Prostate gland (tissue), 2 donors: ENCODE data around the gene FAM234A.

Source experiments
- CTCF ChIP-seq, 4 experiments: fragments of 200-600 bp in 2 of 4; fragments of 450-650 bp in 2 of 4; sonication (generic) in 2 of 4; IDR thresholded peaks; 1 replicate in 3 of 4; 2 replicates in 1 of 4; pipeline ENCODE4 v1.5.1; 2016 to 2019; ENCODE audit warnings: antibody characterized with exemption in 4 of 4, mild to moderate bottlenecking in 2 of 4, moderate library complexity in 2 of 4
- POLR2AphosphoS5 ChIP-seq: sonication (generic); formaldehyde crosslinking; IDR thresholded peaks from one replicate; pipeline ENCODE4 v1.6.1; 2017; ENCODE audit warnings: antibody characterized with exemption

DNA sequence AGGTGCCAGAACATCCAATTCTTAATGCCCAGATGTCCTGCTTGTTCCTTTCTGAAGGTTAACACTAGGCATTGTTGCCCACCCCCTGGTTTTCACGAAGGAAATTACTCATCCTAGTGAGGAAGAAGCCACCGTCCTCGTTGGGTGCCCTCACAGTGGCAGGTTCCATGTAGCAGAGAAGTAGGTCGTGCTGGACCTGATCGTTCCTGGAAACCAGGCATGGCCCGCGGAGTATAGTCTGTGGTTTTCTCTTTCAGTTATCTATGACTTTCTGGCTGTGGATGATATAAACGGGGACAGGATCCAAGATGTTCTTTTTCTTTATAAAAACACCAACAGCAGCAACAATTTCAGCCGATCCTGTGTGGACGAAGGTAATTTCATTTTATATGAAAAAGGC lies 24.6 kb downstream of the FAM234A start:
- TF ChIP-seq CTCF (IDR thresholded peaks at IDR 0.05) (no peak), POLR2AphosphoS5 (no peak)
